Astrocyte (in vitro differentiated cells and primary cell): ENCODE results near the gene SLC45A3.

Experiments used
- CTCF ChIP-seq: IDR thresholded peaks from 2 replicates; pipeline ENCODE4 v1.5.1; 2011; ENCODE audit warnings: low read depth, mild to moderate bottlenecking, inconsistent platforms, low read length, moderate library complexity; ENCODE audit not compliant: insufficient read depth
- EZH2 ChIP-seq: IDR thresholded peaks from 2 replicates; pipeline ENCODE4 v1.6.1; 2012; ENCODE audit warnings: mild to moderate bottlenecking, low read length, inconsistent platforms; ENCODE audit not compliant: insufficient read depth

GRCh38 chr1:205610901-205611466 is 69.3 kb downstream of the SLC45A3 start:
- no peak for TF ChIP-seq CTCF
- no peak for TF ChIP-seq EZH2
